Measurements from ENCODE around the gene CDT1. TPM values are rescaled to one million over a fixed set of nuclear protein-coding genes. Genes with fewer than 3 reads are reported as not detected.

Gene CDT1
- total RNA-seq, 4 donors from 2014 or later = 0.31 to 2.5 (median 0.42) TPM; not detected in 1

- no peak for DNase-seq
- Histone ChIP-seq H3K36me3 (peaks cover 0 to 16% of the 10 kb centered on the region in 2 donors), H3K4me3 (no peak overlapping the region), H3K27ac (no peak overlapping the region), H3K4me1 (peaks cover 16 to 17% of the 10 kb centered on the region in 2 donors), H3K27me3 (no peaks in the 10 kb centered on the region), H3K9me3 (no peaks in the 10 kb centered on the region)
- TF ChIP-seq POLR2A (IDR thresholded peaks at IDR 0.05) = no peak
- TF ChIP-seq, protein P1, sequence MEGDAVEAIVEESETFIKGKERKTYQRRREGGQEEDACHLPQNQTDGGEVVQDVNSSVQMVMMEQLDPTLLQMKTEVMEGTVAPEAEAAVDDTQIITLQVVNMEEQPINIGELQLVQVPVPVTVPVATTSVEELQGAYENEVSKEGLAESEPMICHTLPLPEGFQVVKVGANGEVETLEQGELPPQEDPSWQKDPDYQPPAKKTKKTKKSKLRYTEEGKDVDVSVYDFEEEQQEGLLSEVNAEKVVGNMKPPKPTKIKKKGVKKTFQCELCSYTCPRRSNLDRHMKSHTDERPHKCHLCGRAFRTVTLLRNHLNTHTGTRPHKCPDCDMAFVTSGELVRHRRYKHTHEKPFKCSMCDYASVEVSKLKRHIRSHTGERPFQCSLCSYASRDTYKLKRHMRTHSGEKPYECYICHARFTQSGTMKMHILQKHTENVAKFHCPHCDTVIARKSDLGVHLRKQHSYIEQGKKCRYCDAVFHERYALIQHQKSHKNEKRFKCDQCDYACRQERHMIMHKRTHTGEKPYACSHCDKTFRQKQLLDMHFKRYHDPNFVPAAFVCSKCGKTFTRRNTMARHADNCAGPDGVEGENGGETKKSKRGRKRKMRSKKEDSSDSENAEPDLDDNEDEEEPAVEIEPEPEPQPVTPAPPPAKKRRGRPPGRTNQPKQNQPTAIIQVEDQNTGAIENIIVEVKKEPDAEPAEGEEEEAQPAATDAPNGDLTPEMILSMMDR (IDR thresholded peaks at IDR 0.05 in 4 of 5, conservative IDR thresholded peaks at IDR 0.05 in 1 of 5) = no peak
- in situ Hi-C loops (cut with MboI; ENCODE audit: low sequenced_read_pairs in 4 of 4) = loop anchor here in 1 of 4 donors (25.0 kb wide), 1 partner anchor 358 kb away; the partner anchor contains the start of genes SLC22A31 and ZNF778
- no peak for ATAC-seq
- intact Hi-C loops (cut with DNase I; ENCODE audit: low total_unique reads) = loop anchor here (10.0 kb wide), 2 partner anchors 50 to 150 kb away; partner anchors contain the start of genes CTU2 and RNF166
Observed at GRCh38 chr16:88854306-88855111, 50.9 kb downstream of the CDT1 start.

GRCh38 chr16:88855176-88855575 is 51.6 kb downstream of the CDT1 start:
- Histone ChIP-seq H3K36me3 (peaks cover 0 to 18% of the 10 kb centered on the region in 2 donors), H3K27ac (no peak overlapping the region), H3K4me3 (no peak overlapping the region), H3K4me1 (peaks cover 16 to 17% of the 10 kb centered on the region in 2 donors), H3K9me3 (no peaks in the 10 kb centered on the region), H3K27me3 (no peaks in the 10 kb centered on the region)
- TF ChIP-seq POLR2A (IDR thresholded peaks at IDR 0.05) = no peak
- TF ChIP-seq, protein P1 (IDR thresholded peaks at IDR 0.05 in 4 of 5, conservative IDR thresholded peaks at IDR 0.05 in 1 of 5) = no peak
- in situ Hi-C loops (cut with MboI; ENCODE audit: low sequenced_read_pairs in 4 of 4) (loop anchor here in 1 of 4 donors (25.0 kb wide), 1 partner anchor 357 kb away; the partner anchor contains the start of genes SLC22A31 and ZNF778), intact Hi-C loops (cut with DNase I; ENCODE audit: low total_unique reads) (loop anchor here (10.0 kb wide), 2 partner anchors 50 to 150 kb away; partner anchors contain the start of genes CTU2 and RNF166)
- no peak for DNase-seq
- no peak for ATAC-seq

GRCh38 chr16:88855736-88856121 is 52.1 kb downstream of the CDT1 start:
- no peak for ATAC-seq
- no peaks in the 10 kb centered on the region for H3K9me3 ChIP-seq
- no peak for DNase-seq
- H3K4me3 ChIP-seq = peak overlapping the region in 1 of 4 donors; percentile 95
- intact Hi-C loops (cut with DNase I; ENCODE audit: low total_unique reads) = loop anchor here (10.0 kb wide), 2 partner anchors 49 to 151 kb away; partner anchors contain the start of genes CTU2 and RNF166
- in situ Hi-C loops (cut with MboI; ENCODE audit: low sequenced_read_pairs in 4 of 4) = loop anchor here in 1 of 4 donors (25.0 kb wide), 1 partner anchor 357 kb away; the partner anchor contains the start of genes SLC22A31 and ZNF778
- TF ChIP-seq, protein P1 (IDR thresholded peaks at IDR 0.05 in 4 of 5, conservative IDR thresholded peaks at IDR 0.05 in 1 of 5) = no peak
- no peak for TF ChIP-seq POLR2A (IDR thresholded peaks at IDR 0.05)
- peak overlapping the region in 1 of 4 donors; percentile 90 for H3K27ac ChIP-seq
- peaks cover 16 to 17% of the 10 kb centered on the region in 2 donors for H3K4me1 ChIP-seq
- H3K36me3 ChIP-seq = peaks cover 0 to 23% of the 10 kb centered on the region in 2 donors
- H3K27me3 ChIP-seq = no peaks in the 10 kb centered on the region

- TF ChIP-seq POLR2A (IDR thresholded peaks at IDR 0.05) = no peak
- TF ChIP-seq, protein P1 (IDR thresholded peaks at IDR 0.05 in 4 of 5, conservative IDR thresholded peaks at IDR 0.05 in 1 of 5) = no peak
- H3K27ac ChIP-seq = peak overlapping the region; percentile 89 to 92 (median 90)
- ATAC-seq (peak in 1 of 2 donors; percentile 37), DNase-seq (no peak)
- peaks cover 16 to 17% of the 10 kb centered on the region in 2 donors for H3K4me1 ChIP-seq
- H3K27me3 ChIP-seq = no peaks in the 10 kb centered on the region
- peaks cover 0 to 28% of the 10 kb centered on the region in 2 donors for H3K36me3 ChIP-seq
- H3K9me3 ChIP-seq = no peaks in the 10 kb centered on the region
- in situ Hi-C loops (cut with MboI; ENCODE audit: low sequenced_read_pairs in 4 of 4) (loop anchor here in 1 of 4 donors (25.0 kb wide), 1 partner anchor 356 kb away; the partner anchor contains the start of genes SLC22A31 and ZNF778), intact Hi-C loops (cut with DNase I; ENCODE audit: low total_unique reads) (loop anchor here (10.0 kb wide), 2 partner anchors 49 to 151 kb away; partner anchors contain the start of genes CTU2 and RNF166)
- peak overlapping the region; percentile 73 to 99 (median 94) for H3K4me3 ChIP-seq
Observed at GRCh38 chr16:88856122-88856827, 52.7 kb downstream of the CDT1 start.
